Activated CD4-positive, alpha-beta T cell treated with anti-CD3 and anti-CD28 coated beads for 36 hours (primary cell): Measurements from ENCODE around the gene DNM2. TPM values are rescaled to one million over a fixed set of nuclear protein-coding genes. Genes with fewer than 3 reads are reported as not detected.

Experiments
- ATAC-seq: fragments of 200-7000 bp; cut with Tn5 transposase; one replicate; pipeline ENCODE4 v1.10.0; 2021; ENCODE audit warnings: mild to moderate bottlenecking, moderate library complexity
- CTCF ChIA-PET: fragments of 350-600 bp; sonication (Branson Sonifier 250); formaldehyde crosslinking; loops from one replicate; lab custom pipeline; 2021; ENCODE audit warnings: antibody characterized with exemption; lab: Charles Lee
- POLR2A ChIA-PET: fragments of 350-600 bp; sonication (Branson Sonifier 250); formaldehyde crosslinking; loops from one replicate; lab custom pipeline; 2021; ENCODE audit warnings: antibody characterized with exemption, inconsistent platforms; lab: Charles Lee
- DNase-seq: peaks from one replicate; pipeline ENCODE4 v3.0.0-alpha.2; 2020
- H3K27ac Mint-ChIP-seq: one replicate; pipeline ENCODE4 v1.8.0; 2021; ENCODE audit warnings: mixed read lengths
- H3K27me3 Mint-ChIP-seq: one replicate; pipeline ENCODE4 v1.8.0; 2021; ENCODE audit warnings: mixed read lengths
- H3K36me3 Mint-ChIP-seq: one replicate; pipeline ENCODE4 v1.8.0; 2021; ENCODE audit warnings: low read depth, mixed read lengths
- H3K4me1 Mint-ChIP-seq: one replicate; pipeline ENCODE4 v1.8.0; 2021; ENCODE audit warnings: mixed read lengths
- H3K4me3 Mint-ChIP-seq: one replicate; pipeline ENCODE4 v1.8.0; 2021; ENCODE audit warnings: mild to moderate bottlenecking, moderate library complexity, mixed read lengths
- H3K9me3 Mint-ChIP-seq: one replicate; pipeline ENCODE4 v1.8.0; 2021; ENCODE audit warnings: low read depth, mixed read lengths
- intact Hi-C, 2 experiments: fragments of 100-400 bp; cut with DNase I in 1 of 2; cut with micrococcal nuclease in 1 of 2; formaldehyde crosslinking; loops; one replicate each; pipeline versions ENCODE4 v1.14.2 to v1.15.1; 2022 to 2024; cut with DNase I, micrococcal nuclease
- total RNA-seq, 2 experiments: library from RNA; stranded (reverse); gene quantifications; one replicate each; pipeline ENCODE4 v1.2.3, GENCODE V29; 2021

The DNM2 gene
- total RNA-seq, 2 experiments from 2014 or later: 167 to 185 TPM

- Mint-ChIP-seq H3K36me3 (peaks cover 70% of the 10 kb centered on the region), H3K4me1 (no peaks in the 10 kb centered on the region), H3K27ac (no peak overlapping the region), H3K4me3 (no peak overlapping the region), H3K9me3 (no peaks in the 10 kb centered on the region), H3K27me3 (no peaks in the 10 kb centered on the region)
- POLR2A ChIA-PET: interaction anchor here (0.8 to 1.6 kb wide), 2 partner anchors 13 to 15 kb away, joined by 3 to 4 read pairs; no protein-coding TSS in a partner anchor
- ATAC-seq (no peak), DNase-seq (no peak)
- intact Hi-C loops: no loop called here
- CTCF ChIA-PET: interaction anchor here (0.6 to 1.4 kb wide), 3 partner anchors 12 to 78 kb away, joined by 3 read pairs; no protein-coding TSS in a partner anchor
Observed at GRCh38 chr19:10680545-10681135, 37.2 kb upstream of the DNM2 start.

GRCh38 chr19:10681658-10682057 lies 36.2 kb upstream of the DNM2 start:
- H3K4me3 Mint-ChIP-seq: no peak overlapping the region
- no peaks in the 10 kb centered on the region for H3K9me3 Mint-ChIP-seq
- ATAC-seq: no peak
- H3K27ac Mint-ChIP-seq: no peak overlapping the region
- H3K36me3 Mint-ChIP-seq: peaks cover 69% of the 10 kb centered on the region
- no peak for DNase-seq
- no peaks in the 10 kb centered on the region for H3K4me1 Mint-ChIP-seq
- H3K27me3 Mint-ChIP-seq: no peaks in the 10 kb centered on the region
- POLR2A ChIA-PET: interaction anchor here (0.7 to 1.6 kb wide), 3 partner anchors 14 to 36 kb away, joined by 3 to 4 read pairs (median 3); no protein-coding TSS in a partner anchor
- CTCF ChIA-PET: interaction anchor here (0.9 to 1.2 kb wide), 5 partner anchors 11 to 172 kb away, joined by 3 to 5 read pairs (median 4); no protein-coding TSS in a partner anchor
- intact Hi-C loops: no loop called here

- ATAC-seq (no peak), DNase-seq (no peak)
- H3K4me1 Mint-ChIP-seq: no peaks in the 10 kb centered on the region
- no peak overlapping the region for H3K27ac Mint-ChIP-seq
- ChIA-PET POLR2A (interaction anchor here (0.7 kb wide), 1 partner anchor 35 kb away, joined by 3 read pairs; no protein-coding TSS in a partner anchor), CTCF (interaction anchor here (1.1 to 1.2 kb wide), 3 partner anchors 12 to 102 kb away, joined by 3 to 4 read pairs (median 4); no protein-coding TSS in a partner anchor)
- H3K36me3 Mint-ChIP-seq: peaks cover 62% of the 10 kb centered on the region
- intact Hi-C loops: no loop called here
- H3K9me3 Mint-ChIP-seq: no peaks in the 10 kb centered on the region
- no peak overlapping the region for H3K4me3 Mint-ChIP-seq
- H3K27me3 Mint-ChIP-seq: no peaks in the 10 kb centered on the region
Observed at GRCh38 chr19:10682397-10683063, 35.3 kb upstream of the DNM2 start.

GRCh38 chr19:10683064-10683426 lies 34.8 kb upstream of the DNM2 start:
- CTCF ChIA-PET: interaction anchor here (1.1 kb wide), 1 partner anchor 103 kb away, joined by 3 read pairs; no protein-coding TSS in a partner anchor
- POLR2A ChIA-PET: no interaction called here
- Mint-ChIP-seq H3K4me3 (no peak overlapping the region), H3K27me3 (no peaks in the 10 kb centered on the region), H3K36me3 (peaks cover 61% of the 10 kb centered on the region), H3K27ac (no peak overlapping the region), H3K4me1 (no peaks in the 10 kb centered on the region), H3K9me3 (no peaks in the 10 kb centered on the region)
- ATAC-seq (no peak), DNase-seq (no peak)
- intact Hi-C loops: no loop called here

GRCh38 chr19:10683582-10683981 lies 34.3 kb upstream of the DNM2 start:
- H3K36me3 Mint-ChIP-seq: peaks cover 59% of the 10 kb centered on the region
- POLR2A ChIA-PET: no interaction called here
- DNase-seq (no peak), ATAC-seq (no peak)
- no peaks in the 10 kb centered on the region for H3K9me3 Mint-ChIP-seq
- no peak overlapping the region for H3K27ac Mint-ChIP-seq
- no peaks in the 10 kb centered on the region for H3K27me3 Mint-ChIP-seq
- intact Hi-C loops: no loop called here
- H3K4me3 Mint-ChIP-seq: no peak overlapping the region
- no peaks in the 10 kb centered on the region for H3K4me1 Mint-ChIP-seq
- CTCF ChIA-PET: interaction anchor here (1.1 kb wide), 1 partner anchor 103 kb away, joined by 3 read pairs; no protein-coding TSS in a partner anchor

DNA sequence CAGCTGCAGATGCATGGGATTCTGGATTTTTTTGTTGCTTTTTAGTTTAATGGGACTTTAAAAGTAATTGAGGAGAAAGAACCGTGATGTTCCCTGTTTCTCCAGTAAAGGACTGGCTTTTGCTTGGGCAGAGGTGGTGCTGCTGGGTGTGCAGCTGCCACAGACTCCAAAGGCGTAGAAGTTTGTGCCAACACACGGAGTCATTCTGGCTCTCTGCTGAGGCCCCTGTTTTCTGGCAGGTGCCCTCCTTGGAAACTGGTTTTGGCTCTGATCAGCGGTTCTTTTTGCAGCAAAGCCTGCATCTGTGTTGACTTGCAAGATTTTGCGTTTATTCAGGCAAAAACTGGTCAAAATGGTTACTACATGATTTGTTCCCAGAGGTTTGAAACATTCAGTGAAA lies 32.7 kb upstream of the DNM2 start:
- peaks cover 57% of the 10 kb centered on the region for H3K36me3 Mint-ChIP-seq
- intact Hi-C loops: no loop called here
- DNase-seq (no peak), ATAC-seq (no peak)
- H3K4me1 Mint-ChIP-seq: no peaks in the 10 kb centered on the region
- ChIA-PET POLR2A (no interaction called here), CTCF (interaction anchor here (0.8 kb wide), 1 partner anchor 104 kb away, joined by 4 read pairs; no protein-coding TSS in a partner anchor)
- H3K4me3 Mint-ChIP-seq: no peak overlapping the region
- no peaks in the 10 kb centered on the region for H3K27me3 Mint-ChIP-seq
- no peaks in the 10 kb centered on the region for H3K9me3 Mint-ChIP-seq
- H3K27ac Mint-ChIP-seq: no peak overlapping the region

- ChIA-PET CTCF (no interaction called here), POLR2A (no interaction called here)
- Mint-ChIP-seq H3K36me3 (peaks cover 54% of the 10 kb centered on the region), H3K27me3 (no peaks in the 10 kb centered on the region), H3K4me1 (no peaks in the 10 kb centered on the region), H3K9me3 (no peaks in the 10 kb centered on the region), H3K27ac (no peak overlapping the region), H3K4me3 (no peak overlapping the region)
- DNase-seq (no peak), ATAC-seq (no peak)
- intact Hi-C loops: no loop called here
Observed at GRCh38 chr19:10686193-10686592, 31.7 kb upstream of the DNM2 start.

- CTCF ChIA-PET: interaction anchor here (1.0 kb wide), 1 partner anchor 11 kb away, joined by 7 read pairs; no protein-coding TSS in a partner anchor
- peaks cover 54% of the 10 kb centered on the region for H3K36me3 Mint-ChIP-seq
Observed at GRCh38 chr19:10686661-10687517, 31.0 kb upstream of the DNM2 start.

GRCh38 chr19:10687518-10688288 lies 30.2 kb upstream of the DNM2 start:
- Mint-ChIP-seq H3K4me3 (no peak overlapping the region), H3K27me3 (no peaks in the 10 kb centered on the region), H3K36me3 (peaks cover 51% of the 10 kb centered on the region), H3K27ac (no peak overlapping the region), H3K4me1 (no peaks in the 10 kb centered on the region), H3K9me3 (no peaks in the 10 kb centered on the region)
- intact Hi-C loops: no loop called here
- no peak for DNase-seq
- POLR2A ChIA-PET: interaction anchor here (0.5 to 1.4 kb wide), 2 partner anchors 17 to 29 kb away, joined by 3 read pairs; no protein-coding TSS in a partner anchor
- CTCF ChIA-PET: interaction anchor here (1.0 kb wide), 1 partner anchor 10 kb away, joined by 7 read pairs; no protein-coding TSS in a partner anchor
- ATAC-seq: no peak

More at GRCh38 chr19:10686661-10687517, 31.0 kb upstream of the DNM2 start:
- Mint-ChIP-seq H3K27me3 (no peaks in the 10 kb centered on the region), H3K4me3 (no peak overlapping the region), H3K27ac (no peak overlapping the region), H3K4me1 (no peaks in the 10 kb centered on the region), H3K9me3 (no peaks in the 10 kb centered on the region)
- POLR2A ChIA-PET: interaction anchor here (0.5 kb wide), 1 partner anchor 28 kb away, joined by 3 read pairs; no protein-coding TSS in a partner anchor
- no peak for DNase-seq
- no peak for ATAC-seq
- intact Hi-C loops: no loop called here

- Mint-ChIP-seq H3K4me1 (no peaks in the 10 kb centered on the region), H3K27ac (no peak overlapping the region), H3K36me3 (peaks cover 49% of the 10 kb centered on the region), H3K4me3 (no peak overlapping the region), H3K27me3 (no peaks in the 10 kb centered on the region), H3K9me3 (no peaks in the 10 kb centered on the region)
- intact Hi-C loops: no loop called here
- no peak for ATAC-seq
- ChIA-PET POLR2A (interaction anchor here (0.5 to 1.4 kb wide), 2 partner anchors 18 to 26 kb away, joined by 3 read pairs; no protein-coding TSS in a partner anchor), CTCF (interaction anchor here (0.6 to 1.6 kb wide), 3 partner anchors 11 to 107 kb away, joined by 3 to 4 read pairs (median 3); partner anchors contain the start of gene QTRT1)
- DNase-seq: no peak
Observed at GRCh38 chr19:10688545-10689280, 29.2 kb upstream of the DNM2 start.
